K562 (cell line): ENCODE measurements around the gene ZNF500. TPM values are rescaled to one million over a fixed set of nuclear protein-coding genes. Genes with fewer than 3 reads are reported as not detected.

Experiments
- CBX8 ChIP-seq: fragments of 200-600 bp; sonication (generic); IDR thresholded peaks from 2 replicates; pipeline ENCODE4 v1.6.1; 2012; ENCODE audit warnings: borderline replicate concordance, mixed run types, low read depth, mild to moderate bottlenecking, moderate library complexity, mixed read lengths, low read length, control low read depth, inconsistent platforms; ENCODE audit not compliant: poor library complexity, severe bottlenecking; ENCODE audit errors: extremely low read depth
- CHD4 ChIP-seq: fragments of 200-600 bp; sonication (generic); IDR thresholded peaks from 3 replicates; pipeline ENCODE4 v1.6.1; 2012; ENCODE audit warnings: low read depth, mild to moderate bottlenecking, mixed read lengths, low read length, inconsistent platforms; ENCODE audit not compliant: insufficient read depth, insufficient replicate concordance, poor library complexity, severe bottlenecking
- ELF1 ChIP-seq: fragments of 200-800 bp; sonication (Bioruptor generic); IDR thresholded peaks from 2 replicates; pipeline ENCODE4 v1.6.1; 2016; ENCODE audit warnings: missing genetic modification characterization, missing compliant biosample characterization
- ELF2 ChIP-seq: fragments of 250-450 bp; sonication (Bioruptor Pico); IDR thresholded peaks from 2 replicates; pipeline ENCODE4 v1.5.0; 2021; ENCODE audit warnings: mild to moderate bottlenecking
- FOXK2 ChIP-seq, 2 experiments: fragments of 450-650 bp; IDR thresholded peaks in 1 of 2; conservative IDR thresholded peaks in 1 of 2; 2 replicates each; pipeline ENCODE4 v1.6.1; 2016; ENCODE audit warnings: low read depth in 2 of 2, mild to moderate bottlenecking in 1 of 2
- KAT2B ChIP-seq: IDR thresholded peaks from one replicate; pipeline ENCODE4 v1.6.1; 2012; ENCODE audit warnings: low read depth, mild to moderate bottlenecking, control low read depth, inconsistent platforms, low read length, moderate library complexity
- MIER1 ChIP-seq: fragments of 450-650 bp; IDR thresholded peaks from 2 replicates; pipeline ENCODE4 v1.6.1; 2016; ENCODE audit warnings: antibody characterized with exemption, mild to moderate bottlenecking, low read depth
- NFATC3 ChIP-seq: fragments of 450-650 bp; IDR thresholded peaks from 2 replicates; pipeline ENCODE4 v1.6.1; 2017; ENCODE audit warnings: mild to moderate bottlenecking
- POLR2G ChIP-seq: fragments of 200-400 bp; formaldehyde crosslinking; IDR thresholded peaks from 2 replicates; pipeline ENCODE4 v1.6.1; 2017; ENCODE audit warnings: low read depth, mild to moderate bottlenecking, antibody characterized with exemption, low read length, moderate library complexity
- RBFOX2 ChIP-seq: fragments of 200-400 bp; formaldehyde crosslinking; IDR thresholded peaks from 2 replicates; pipeline ENCODE4 v1.6.1; 2017; ENCODE audit warnings: low read depth, mild to moderate bottlenecking, low read length, moderate library complexity
- SMAD1 ChIP-seq: fragments of 150-350 bp; IDR thresholded peaks from 2 replicates; pipeline ENCODE4 v1.6.1; 2014; ENCODE audit warnings: low read length, low read depth; ENCODE audit not compliant: partially characterized antibody
- SNIP1 ChIP-seq: fragments of 450-650 bp; IDR thresholded peaks from 2 replicates; pipeline ENCODE4 v1.7.1; 2017; ENCODE audit warnings: low read depth, mild to moderate bottlenecking
- YY1 ChIP-seq, 3 experiments: IDR thresholded peaks; 2 replicates each; pipeline ENCODE4 v1.6.1; 2011; ENCODE audit warnings: low read length in 2 of 3, mild to moderate bottlenecking in 2 of 3, moderate library complexity in 2 of 3, borderline replicate concordance in 1 of 3, control low read depth in 1 of 3, low read depth in 1 of 3; ENCODE audit not compliant: insufficient read depth in 3 of 3, insufficient replicate concordance in 2 of 3, control insufficient read depth in 1 of 3, insufficient read length in 1 of 3; ENCODE audit errors: extremely low read depth in 1 of 3
- ZNF224 ChIP-seq: sonication (generic); formaldehyde crosslinking; IDR thresholded peaks from 2 replicates; pipeline ENCODE4 v1.8.0; 2022; ENCODE audit warnings: mild to moderate bottlenecking, missing genetic modification reagents
- ZNF282 ChIP-seq: sonication (generic); formaldehyde crosslinking; IDR thresholded peaks from 2 replicates; pipeline ENCODE4 v1.8.1; 2023; ENCODE audit warnings: missing genetic modification reagents
- ZNF384 ChIP-seq: IDR thresholded peaks from 2 replicates; pipeline ENCODE4 v1.6.1; 2012; ENCODE audit warnings: low read depth, low read length, improper control_type of control experiment
- ZNF561 ChIP-seq: fragments of 450-650 bp; formaldehyde crosslinking; conservative IDR thresholded peaks from 2 replicates; pipeline ENCODE4 v1.4.0; 2020; ENCODE audit warnings: mild to moderate bottlenecking, moderate library complexity
- ZNF780A ChIP-seq: fragments of 250-450 bp; sonication (Bioruptor Pico); IDR thresholded peaks from 2 replicates; pipeline ENCODE4 v1.5.0; 2021; ENCODE audit warnings: mild to moderate bottlenecking
- polyA plus RNA-seq, 8 experiments: library from polyadenylated mRNA; depleted of rRNA in 4 of 8; stranded (reverse) in 5 of 8; unstranded in 3 of 8; fragments of >200 nt; fragmentation: Nextera tagmentation in 2 of 8; fragmentation: Illumina TruSeq in 1 of 8; extraction: Ambion mirVana in 2 of 8; extraction: Trizol in 1 of 8; gene quantifications; 2 replicates each; pipeline versions ENCODE4 v1.2.1 to v1.2.3, GENCODE V29; 2011 to 2014; ENCODE audit warnings: inconsistent platforms in 1 of 8, missing spikeins in 1 of 8
- total RNA-seq, 7 experiments: library from RNA; depleted of rRNA in 6 of 7; stranded (reverse); fragments of >200 nt in 6 of 7; fragmentation: Illumina TruSeq in 2 of 7; extraction: Trizol in 2 of 7; gene quantifications; 2 replicates each; pipeline versions ENCODE4 v1.2.1 to v1.2.3, GENCODE V29; 2011 to 2021; ENCODE audit warnings: low replicate concordance in 1 of 7
- TF ChIP-seq, protein P1 (sequence below): fragments of 450-650 bp; formaldehyde crosslinking; IDR thresholded peaks from 2 replicates; pipeline ENCODE4 v1.4.0; 2022; ENCODE audit warnings: mild to moderate bottlenecking, moderate library complexity
- TF ChIP-seq, protein P2 (sequence below): fragments of 250-450 bp; sonication (Bioruptor Pico); IDR thresholded peaks from 2 replicates; pipeline ENCODE4 v1.5.0; 2022; ENCODE audit warnings: mild to moderate bottlenecking
- TF ChIP-seq, protein P3 (sequence below): fragments of 450-650 bp; formaldehyde crosslinking; IDR thresholded peaks from 2 replicates; pipeline ENCODE4 v1.4.0; 2020; ENCODE audit warnings: mild to moderate bottlenecking, moderate library complexity
- TF ChIP-seq, protein P4 (sequence below): sonication (generic); formaldehyde crosslinking; IDR thresholded peaks from 2 replicates; pipeline ENCODE4 v1.8.1; 2022; ENCODE audit warnings: missing genetic modification reagents

The ZNF500 gene
- total and polyA plus RNA-seq, 9 of the 15 experiments (the other 6 are each of a cell fraction or from before 2014, with no cell fraction given): 0.80 to 20.8 (median 5.3) TPM

DNA sequence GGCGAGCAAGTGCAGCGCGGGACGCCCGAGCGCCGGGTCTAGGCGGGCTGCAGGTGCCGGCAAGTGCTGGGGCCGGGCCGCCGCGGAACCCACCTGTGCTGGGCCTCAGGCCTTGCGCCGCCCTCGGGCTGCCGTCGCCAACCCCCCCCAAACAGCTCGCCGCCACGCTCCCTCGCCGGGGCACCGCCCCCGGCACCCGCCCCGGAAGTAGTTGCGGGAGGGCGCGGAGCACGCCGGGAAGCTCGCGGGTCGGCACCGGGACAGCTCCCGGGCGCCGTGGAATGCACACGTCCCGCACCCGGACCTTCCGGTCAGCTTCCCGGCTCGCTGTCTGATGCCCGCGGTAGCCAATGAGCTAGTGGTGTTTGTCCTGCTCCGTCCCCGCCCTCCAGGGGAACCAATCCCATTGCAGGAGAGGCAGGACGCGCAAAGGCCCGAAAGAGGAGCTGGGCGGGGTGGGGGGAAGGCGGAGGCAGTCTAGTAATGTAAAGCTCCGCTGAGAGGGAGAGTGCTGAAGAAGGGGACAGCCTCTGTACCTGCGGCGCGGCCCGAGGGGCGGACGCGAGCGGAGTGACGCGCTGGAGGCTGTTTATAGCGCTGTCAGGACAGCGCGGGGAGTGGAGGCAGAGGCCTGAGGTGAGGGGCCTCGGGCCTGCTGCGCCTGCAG lies 32.8 kb downstream of the ZNF500 start, which contains the start of the genes ANKS3 and DNAAF8 (continued):
- TF ChIP-seq YY1 (IDR thresholded peaks at IDR 0.05; ENCODE audit: borderline replicate concordance in 1 of 3, control insufficient read depth in 1 of 3, extremely low read depth in 1 of 3, insufficient read depth in 3 of 3, insufficient read length in 1 of 3, insufficient replicate concordance in 2 of 3, low read depth in 1 of 3, low read length in 2 of 3) (peak in 1 of 3 experiments; percentile 41), POLR2G (peak; percentile 82), CBX8 (no peak), MIER1 (no peak), RBFOX2 (peak; percentile 68), NFATC3 (no peak), ZNF384 (no peak), ELF2 (CRISPR knock-in tag) (peak; percentile 62; the same call in 1 of the 2 replicates), ZNF224 (CRISPR knock-in tag) (no peak), KAT2B (no peak), FOXK2 (conservative IDR thresholded peaks at IDR 0.05 in 1 of 2, IDR thresholded peaks at IDR 0.05 in 1 of 2; ENCODE audit: low read depth in 2 of 2) (peak in 1 of 2 experiments; percentile 82), ZNF780A (CRISPR knock-in tag) (no peak), SMAD1 (no peak), ZNF561 (CRISPR knock-in tag) (no peak), ELF1 (peak; percentile 76), ZNF282 (CRISPR knock-in tag) (no peak; the same call in 1 of the 2 replicates), CHD4 (no peak), SNIP1 (no peak)
- TF ChIP-seq, protein P1, sequence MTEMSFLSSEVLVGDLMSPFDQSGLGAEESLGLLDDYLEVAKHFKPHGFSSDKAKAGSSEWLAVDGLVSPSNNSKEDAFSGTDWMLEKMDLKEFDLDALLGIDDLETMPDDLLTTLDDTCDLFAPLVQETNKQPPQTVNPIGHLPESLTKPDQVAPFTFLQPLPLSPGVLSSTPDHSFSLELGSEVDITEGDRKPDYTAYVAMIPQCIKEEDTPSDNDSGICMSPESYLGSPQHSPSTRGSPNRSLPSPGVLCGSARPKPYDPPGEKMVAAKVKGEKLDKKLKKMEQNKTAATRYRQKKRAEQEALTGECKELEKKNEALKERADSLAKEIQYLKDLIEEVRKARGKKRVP: no peak
- TF ChIP-seq, protein P2, sequence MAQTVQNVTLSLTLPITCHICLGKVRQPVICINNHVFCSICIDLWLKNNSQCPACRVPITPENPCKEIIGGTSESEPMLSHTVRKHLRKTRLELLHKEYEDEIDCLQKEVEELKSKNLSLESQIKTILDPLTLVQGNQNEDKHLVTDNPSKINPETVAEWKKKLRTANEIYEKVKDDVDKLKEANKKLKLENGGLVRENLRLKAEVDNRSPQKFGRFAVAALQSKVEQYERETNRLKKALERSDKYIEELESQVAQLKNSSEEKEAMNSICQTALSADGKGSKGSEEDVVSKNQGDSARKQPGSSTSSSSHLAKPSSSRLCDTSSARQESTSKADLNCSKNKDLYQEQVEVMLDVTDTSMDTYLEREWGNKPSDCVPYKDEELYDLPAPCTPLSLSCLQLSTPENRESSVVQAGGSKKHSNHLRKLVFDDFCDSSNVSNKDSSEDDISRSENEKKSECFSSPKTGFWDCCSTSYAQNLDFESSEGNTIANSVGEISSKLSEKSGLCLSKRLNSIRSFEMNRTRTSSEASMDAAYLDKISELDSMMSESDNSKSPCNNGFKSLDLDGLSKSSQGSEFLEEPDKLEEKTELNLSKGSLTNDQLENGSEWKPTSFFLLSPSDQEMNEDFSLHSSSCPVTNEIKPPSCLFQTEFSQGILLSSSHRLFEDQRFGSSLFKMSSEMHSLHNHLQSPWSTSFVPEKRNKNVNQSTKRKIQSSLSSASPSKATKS (CRISPR knock-in tag): no peak
- TF ChIP-seq, protein P3, sequence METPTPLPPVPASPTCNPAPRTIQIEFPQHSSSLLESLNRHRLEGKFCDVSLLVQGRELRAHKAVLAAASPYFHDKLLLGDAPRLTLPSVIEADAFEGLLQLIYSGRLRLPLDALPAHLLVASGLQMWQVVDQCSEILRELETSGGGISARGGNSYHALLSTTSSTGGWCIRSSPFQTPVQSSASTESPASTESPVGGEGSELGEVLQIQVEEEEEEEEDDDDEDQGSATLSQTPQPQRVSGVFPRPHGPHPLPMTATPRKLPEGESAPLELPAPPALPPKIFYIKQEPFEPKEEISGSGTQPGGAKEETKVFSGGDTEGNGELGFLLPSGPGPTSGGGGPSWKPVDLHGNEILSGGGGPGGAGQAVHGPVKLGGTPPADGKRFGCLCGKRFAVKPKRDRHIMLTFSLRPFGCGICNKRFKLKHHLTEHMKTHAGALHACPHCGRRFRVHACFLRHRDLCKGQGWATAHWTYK (CRISPR knock-in tag): no peak
- TF ChIP-seq, protein P4, sequence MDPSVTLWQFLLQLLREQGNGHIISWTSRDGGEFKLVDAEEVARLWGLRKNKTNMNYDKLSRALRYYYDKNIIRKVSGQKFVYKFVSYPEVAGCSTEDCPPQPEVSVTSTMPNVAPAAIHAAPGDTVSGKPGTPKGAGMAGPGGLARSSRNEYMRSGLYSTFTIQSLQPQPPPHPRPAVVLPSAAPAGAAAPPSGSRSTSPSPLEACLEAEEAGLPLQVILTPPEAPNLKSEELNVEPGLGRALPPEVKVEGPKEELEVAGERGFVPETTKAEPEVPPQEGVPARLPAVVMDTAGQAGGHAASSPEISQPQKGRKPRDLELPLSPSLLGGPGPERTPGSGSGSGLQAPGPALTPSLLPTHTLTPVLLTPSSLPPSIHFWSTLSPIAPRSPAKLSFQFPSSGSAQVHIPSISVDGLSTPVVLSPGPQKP: no peak
